HG02840 (cell line): ENCODE results near the gene ARHGEF25.
"Not testable (repeated sequence)": the region's sequence is repeated elsewhere in the genome, so short reads cannot be mapped to it uniquely, and the experiment has no call there.

Experiments
- ATAC-seq: cut with Tn5 transposase; IDR thresholded peaks from one replicate; pipeline ENCODE4 v1.9.1; 2021; ENCODE audit warnings: mild to moderate bottlenecking, moderate library complexity, moderate number of reproducible peaks; ENCODE audit not compliant: unreplicated experiment, low FRiP score

Gene ARHGEF25

DNA sequence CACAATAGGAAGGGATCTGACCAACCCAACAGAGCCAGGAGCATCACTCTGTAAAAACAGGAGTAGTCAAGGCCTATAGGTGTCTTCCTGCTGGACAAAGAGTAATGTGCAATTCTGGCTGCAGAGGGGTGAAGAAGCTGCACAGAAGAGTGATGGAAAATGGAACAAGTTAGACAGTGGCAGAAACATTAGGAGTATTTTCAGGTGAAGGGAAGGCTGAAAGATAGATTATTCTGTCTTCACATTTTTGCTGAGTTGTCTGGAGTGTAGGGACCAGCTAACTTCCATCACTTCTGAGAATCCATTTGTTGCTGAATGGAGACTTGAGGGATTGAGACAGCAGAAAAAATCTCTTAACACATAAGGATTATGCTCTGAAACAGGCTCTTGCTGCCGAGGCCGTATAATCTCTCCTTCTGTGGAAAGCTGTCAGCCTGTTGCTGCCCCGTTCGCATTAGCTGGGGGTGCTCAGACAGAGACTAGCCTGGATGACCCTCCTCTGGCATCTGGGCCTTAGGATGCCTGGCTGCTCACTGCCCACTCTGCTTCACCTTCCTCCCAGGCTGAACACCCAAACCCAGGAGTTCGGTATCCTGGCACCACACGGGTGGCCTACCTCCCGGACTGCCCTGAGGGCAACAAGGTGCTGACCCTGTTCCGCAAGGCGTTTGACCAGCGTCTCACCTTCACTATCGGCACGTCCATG is 3.1 kb upstream of the ARHGEF25 start:
- ATAC-seq: no peak

- ATAC-seq: no peak
These were observed 2.0 kb upstream of the ARHGEF25 start for GRCh38 chr12:57609101-57609780.

GRCh38 chr12:57609781-57610553 is 1.3 kb upstream of the ARHGEF25 start:
- no peak for ATAC-seq

DNA sequence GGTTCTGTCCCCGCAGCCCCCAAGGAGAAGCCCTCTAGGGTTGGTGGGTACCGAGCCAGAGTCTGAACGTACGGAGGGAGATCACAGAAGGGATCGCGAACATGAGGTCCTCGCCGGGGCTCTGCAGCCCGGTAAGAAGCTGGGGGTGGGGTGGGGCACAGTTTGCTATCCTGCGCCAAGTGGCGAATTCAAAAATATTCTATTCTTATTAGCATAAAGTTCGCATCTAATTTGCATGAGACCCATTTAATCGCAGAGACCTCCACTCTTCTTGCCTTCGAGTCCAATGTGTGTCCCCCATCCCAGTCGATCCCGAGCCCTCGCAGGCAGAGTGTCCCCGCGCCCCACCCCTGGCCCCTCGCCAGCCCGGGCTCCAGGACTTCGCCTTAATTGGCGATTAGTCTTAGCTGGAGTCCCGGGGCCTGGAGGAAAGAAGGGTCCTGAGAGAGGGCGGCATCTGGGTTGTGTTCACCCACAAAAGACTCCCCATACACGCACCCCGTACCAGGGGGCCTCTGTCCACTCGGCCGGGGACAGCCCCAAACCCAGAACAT is 604 bp upstream of the ARHGEF25 start:
- no peak for ATAC-seq

DNA sequence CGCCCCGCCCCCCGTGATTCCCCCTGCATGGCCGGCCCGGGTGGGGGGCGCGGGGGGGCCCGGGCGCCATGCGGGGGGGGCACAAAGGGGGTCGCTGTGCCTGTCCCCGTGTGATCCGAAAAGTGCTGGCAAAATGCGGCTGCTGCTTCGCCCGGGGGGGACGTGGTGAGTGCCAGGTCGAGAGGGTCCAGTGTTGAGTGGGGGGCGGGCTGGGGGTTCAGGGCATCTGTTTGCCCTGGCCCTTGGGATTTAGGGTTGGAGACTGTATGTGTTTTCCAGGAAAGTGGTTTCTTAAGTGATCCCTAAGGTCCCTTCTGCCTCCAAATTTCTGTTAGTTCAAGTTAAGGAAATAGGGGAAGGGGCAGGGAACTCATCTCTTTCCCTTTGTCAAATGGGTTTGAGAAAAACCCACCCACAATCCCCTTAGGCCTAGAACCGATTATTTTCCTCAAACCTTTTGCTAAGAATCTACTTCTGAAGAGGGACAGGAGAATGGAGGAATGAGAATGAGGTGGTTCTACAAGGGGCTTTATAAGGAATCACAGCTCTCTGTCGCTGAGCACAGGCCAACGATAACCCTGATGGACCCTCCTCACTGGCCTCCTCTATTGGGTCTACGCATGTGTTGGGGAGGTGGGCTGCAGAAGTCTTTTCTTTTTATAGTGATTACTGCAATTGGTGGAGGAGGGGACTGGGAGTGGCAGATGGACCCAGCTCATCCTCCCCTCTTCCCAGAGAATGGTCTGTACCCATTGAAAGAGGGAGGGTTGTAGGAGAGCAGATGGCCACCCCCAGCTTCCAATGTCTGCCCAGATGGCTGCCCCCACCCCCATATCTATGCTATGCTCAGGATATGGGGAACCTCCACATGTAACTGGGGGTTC is 834 bp downstream of the ARHGEF25 start:
- ATAC-seq: no peak

DNA sequence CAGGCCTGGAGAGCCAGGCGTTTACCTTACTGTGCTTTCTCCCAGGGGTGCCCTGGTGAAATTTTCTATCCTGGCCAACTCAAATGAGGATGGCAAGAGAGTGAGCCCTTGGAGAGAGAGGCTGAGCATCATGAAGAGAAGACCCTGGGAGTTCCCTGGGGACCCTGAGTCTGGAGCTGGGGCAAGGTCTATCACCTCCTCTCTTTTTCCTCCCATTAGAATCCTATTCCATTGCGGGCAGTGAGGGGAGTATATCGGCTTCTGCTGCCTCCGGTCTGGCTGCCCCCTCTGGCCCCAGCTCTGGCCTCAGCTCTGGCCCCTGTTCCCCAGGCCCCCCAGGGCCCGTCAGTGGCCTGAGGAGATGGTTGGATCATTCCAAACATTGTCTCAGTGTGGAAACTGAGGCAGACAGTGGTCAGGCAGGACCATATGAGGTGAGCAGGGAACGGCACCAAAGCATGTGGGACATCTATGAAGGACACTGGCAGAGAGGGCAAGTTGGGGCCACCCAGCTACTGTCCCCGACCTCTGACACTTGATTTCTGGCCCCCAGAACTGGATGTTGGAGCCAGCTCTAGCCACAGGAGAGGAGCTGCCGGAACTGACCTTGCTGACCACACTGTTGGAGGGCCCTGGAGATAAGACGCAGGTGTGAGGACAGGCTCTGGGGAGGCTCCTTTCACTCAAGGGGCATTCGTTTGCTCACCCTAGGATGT is 1.6 kb downstream of the ARHGEF25 start:
- no peak for ATAC-seq

DNA sequence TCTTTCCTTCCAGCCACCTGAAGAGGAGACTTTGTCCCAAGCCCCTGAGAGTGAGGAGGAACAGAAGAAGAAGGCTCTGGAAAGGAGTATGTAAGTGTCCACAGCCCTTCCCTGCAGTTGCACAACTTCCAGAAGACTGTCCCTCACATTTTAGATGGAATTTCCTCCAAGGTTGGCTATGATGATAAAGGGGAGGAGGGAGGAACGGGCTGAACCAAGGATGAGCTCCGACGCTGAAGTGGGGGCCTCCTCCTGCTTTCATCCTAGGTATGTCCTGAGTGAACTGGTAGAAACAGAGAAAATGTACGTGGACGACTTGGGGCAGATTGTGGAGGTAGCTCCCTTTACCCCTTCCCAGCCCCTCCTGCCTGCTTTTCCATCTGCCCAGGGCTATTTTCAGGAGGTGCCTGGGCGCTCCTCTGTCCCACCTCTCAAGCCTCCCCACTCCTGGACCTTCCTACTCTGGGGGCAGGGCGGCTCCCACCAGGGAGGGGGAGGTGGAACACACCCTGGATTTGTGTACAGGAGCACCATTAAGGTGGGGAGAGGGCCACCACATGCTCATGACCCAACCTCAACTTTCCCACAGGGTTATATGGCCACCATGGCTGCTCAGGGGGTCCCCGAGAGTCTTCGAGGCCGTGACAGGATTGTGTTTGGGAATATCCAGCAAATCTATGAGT is 2.3 kb downstream of the ARHGEF25 start:
- no peak for ATAC-seq

GRCh38 chr12:57614178-57614947 is 3.1 kb downstream of the ARHGEF25 start:
- ATAC-seq: peak; percentile 48

DNA sequence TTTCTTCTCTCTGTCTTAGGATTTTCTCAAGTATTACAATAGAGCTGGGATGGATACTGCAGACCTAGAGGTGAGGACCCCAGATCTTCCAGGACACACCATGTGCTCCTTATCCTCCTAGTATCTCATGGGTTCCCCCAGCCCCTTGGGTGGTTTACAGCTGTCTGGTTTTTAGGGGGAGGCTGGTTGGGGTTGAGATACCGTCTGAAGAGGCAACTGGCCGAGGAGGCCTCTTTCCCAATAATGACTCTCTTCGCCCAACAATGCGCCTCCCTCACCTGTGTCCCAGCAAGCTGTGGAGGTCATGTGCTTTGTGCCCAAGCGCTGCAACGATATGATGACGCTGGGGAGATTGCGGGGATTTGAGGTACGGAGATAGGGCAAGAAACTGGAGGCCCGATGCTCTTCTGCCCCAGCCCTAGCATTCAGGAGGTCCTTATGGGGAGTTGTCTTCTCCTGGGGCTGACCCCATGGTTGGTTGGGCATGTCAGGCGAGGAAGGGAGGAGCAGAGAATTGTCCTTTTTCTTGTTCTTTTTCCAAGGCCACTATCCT is 3.8 kb downstream of the ARHGEF25 start:
- no peak for ATAC-seq

DNA sequence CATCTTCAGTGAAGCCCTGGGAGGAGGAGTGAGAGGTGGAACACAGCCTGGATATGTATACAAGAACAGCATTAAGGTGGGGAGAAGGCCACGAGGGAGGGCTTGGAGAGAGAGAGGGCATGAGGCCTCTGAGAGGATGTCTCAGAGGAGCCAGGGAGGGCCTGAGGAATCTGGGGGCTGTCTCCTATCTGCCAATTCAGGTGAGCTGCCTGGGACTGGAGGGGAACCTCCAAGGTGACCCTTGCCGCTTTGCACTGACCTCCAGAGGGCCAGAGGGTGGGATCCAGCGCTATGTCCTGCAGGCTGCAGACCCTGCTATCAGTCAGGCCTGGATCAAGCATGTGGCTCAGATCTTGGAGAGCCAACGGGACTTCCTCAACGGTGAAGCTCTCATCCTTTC is 4.4 kb downstream of the ARHGEF25 start:
- ATAC-seq: no peak

DNA sequence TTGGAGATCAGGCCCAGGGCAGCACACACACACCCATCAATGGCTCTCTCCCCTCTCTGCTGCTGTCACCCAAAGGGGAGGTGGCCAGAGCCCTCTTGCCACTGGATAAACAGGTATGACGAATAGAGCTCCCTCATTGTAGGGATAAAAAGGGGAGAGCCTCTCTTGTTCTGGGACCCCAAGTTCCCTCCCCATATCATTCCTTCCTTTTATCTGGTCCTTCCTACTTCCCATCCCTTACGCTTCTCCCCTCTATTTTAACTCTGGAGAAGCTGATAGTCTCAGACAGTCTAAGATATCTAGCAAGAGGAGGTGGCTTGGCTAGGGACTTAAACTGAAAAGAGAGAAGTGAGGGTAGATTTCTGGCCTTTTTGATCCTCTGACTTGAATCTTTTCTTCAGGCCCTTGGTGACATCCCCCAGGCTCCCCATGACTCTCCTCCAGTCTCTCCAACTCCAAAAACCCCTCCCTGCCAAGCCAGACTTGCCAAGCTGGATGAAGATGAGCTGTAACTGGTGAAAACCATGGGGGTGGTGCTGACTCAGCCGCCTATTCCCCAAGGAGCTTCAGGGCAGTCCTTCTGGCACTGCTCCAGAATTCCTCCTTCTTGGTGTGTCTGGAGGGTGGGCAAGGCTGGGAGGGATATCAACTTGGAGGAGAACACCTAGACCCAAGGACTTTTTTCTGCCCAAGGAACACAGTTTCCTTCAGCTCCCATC is 5.3 kb downstream of the ARHGEF25 start:
- no peak for ATAC-seq

DNA sequence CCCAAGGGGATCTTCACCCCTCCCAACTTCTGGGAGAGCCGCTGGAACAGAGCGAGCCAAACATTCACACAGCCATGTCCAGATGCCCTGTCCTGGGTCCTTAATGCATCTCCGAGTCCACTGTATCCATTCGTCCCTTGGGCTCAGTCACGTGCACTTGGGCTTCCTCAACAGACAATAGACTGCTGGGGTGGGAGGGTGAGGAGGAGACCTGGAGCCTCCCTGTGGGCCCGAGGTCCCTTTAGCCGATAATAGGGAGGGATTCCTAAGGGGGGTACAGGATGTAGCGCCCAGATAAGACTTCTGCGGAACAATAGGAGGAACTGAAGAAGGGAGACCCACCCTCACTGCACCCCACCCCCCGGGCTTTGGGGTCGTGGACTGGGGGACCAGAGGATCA is 6.7 kb downstream of the ARHGEF25 start:
- ATAC-seq: no peak

- ATAC-seq: not testable (repeated sequence)
These were observed 7.2 kb downstream of the ARHGEF25 start for GRCh38 chr12:57618431-57618830.

- no peak for ATAC-seq
These were observed 7.8 kb downstream of the ARHGEF25 start for GRCh38 chr12:57618966-57619433.

DNA sequence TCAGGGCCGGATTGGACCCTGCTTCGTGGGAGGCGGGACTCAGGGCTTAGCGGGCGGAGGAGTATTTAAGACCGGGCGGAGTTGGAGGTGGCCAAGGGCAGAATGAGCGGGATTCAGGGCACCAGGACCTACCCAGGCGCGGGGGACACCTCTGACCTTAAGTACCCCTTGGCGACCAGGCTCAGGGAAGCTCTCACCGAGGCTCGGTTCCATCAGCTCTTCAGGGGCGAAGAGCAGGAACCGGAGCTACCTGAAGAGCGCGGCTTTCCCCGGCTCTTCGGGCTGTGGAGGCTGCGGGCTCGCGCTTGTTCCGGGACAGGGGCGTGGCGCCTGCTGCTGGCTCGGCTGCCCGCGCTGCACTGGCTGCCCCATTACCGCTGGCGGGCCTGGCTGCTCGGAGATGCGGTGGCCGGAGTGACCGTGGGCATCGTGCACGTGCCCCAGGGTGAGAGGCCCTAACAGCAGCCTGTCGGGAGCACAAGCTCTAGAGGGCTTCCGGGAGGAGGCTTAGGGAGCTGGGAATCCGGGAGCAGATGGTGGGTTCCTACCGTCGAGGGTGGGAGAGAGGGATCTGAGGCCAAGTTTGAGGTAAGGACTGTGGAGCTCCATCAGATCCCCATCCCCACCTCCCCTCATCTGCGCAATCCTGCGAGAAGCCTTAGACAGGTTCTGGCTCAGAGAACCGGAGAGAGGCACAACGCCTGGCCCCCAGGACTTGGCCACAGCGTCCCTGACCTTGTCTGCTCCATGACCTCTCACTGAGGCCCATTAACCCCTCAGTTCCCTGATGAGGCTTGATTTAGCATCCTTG is 8.4 kb downstream of the ARHGEF25 start:
- ATAC-seq: no peak

GRCh38 chr12:57620245-57620935 is 9.2 kb downstream of the ARHGEF25 start:
- ATAC-seq: no peak
